HepG2 (cell line): ENCODE data around the gene EWSR1. TPM values are rescaled to one million over a fixed set of nuclear protein-coding genes. Genes with fewer than 3 reads are reported as not detected.

Experiments
- CAMTA2 ChIP-seq: sonication (generic); formaldehyde crosslinking; IDR thresholded peaks from 2 replicates; pipeline ENCODE4 v1.4.0; 2020; ENCODE audit warnings: mild to moderate bottlenecking, missing genetic modification reagents, borderline replicate concordance
- CSRNP1 ChIP-seq: sonication (generic); formaldehyde crosslinking; IDR thresholded peaks from 2 replicates; pipeline ENCODE4 v1.8.1; 2023; ENCODE audit warnings: mild to moderate bottlenecking, missing genetic modification reagents
- ETV5 ChIP-seq: IDR thresholded peaks from 2 replicates; pipeline ENCODE4 v1.6.1; 2018; ENCODE audit warnings: missing biosample characterization, missing genetic modification reagents, inconsistent platforms, borderline replicate concordance
- HNRNPL ChIP-seq: fragments of 200-400 bp; formaldehyde crosslinking; IDR thresholded peaks from 2 replicates; pipeline ENCODE4 v1.6.1; 2017; ENCODE audit warnings: mild to moderate bottlenecking, low read depth, low read length
- KLF11 ChIP-seq: IDR thresholded peaks from 2 replicates; pipeline ENCODE4 v1.6.1; 2016; ENCODE audit warnings: missing compliant biosample characterization
- NFATC3 ChIP-seq: sonication (generic); formaldehyde crosslinking; IDR thresholded peaks from 2 replicates; pipeline ENCODE4 v1.5.1; 2020; ENCODE audit warnings: mild to moderate bottlenecking, missing genetic modification reagents
- RERE ChIP-seq: IDR thresholded peaks from 2 replicates; pipeline ENCODE4 v1.6.1; 2016; ENCODE audit warnings: low read depth, missing genetic modification reagents, missing compliant biosample characterization
- THAP11 ChIP-seq: IDR thresholded peaks from 2 replicates; pipeline ENCODE4 v1.6.1; 2016; ENCODE audit warnings: missing biosample characterization, missing genetic modification reagents
- ZBTB14 ChIP-seq: sonication (generic); formaldehyde crosslinking; IDR thresholded peaks from 2 replicates; pipeline ENCODE4 v1.4.0; 2020; ENCODE audit warnings: missing genetic modification reagents
- ZNF543 ChIP-seq: sonication (generic); formaldehyde crosslinking; IDR thresholded peaks from 2 replicates; pipeline ENCODE4 v1.4.0; 2020; ENCODE audit warnings: mild to moderate bottlenecking, missing genetic modification reagents
- ZNF564 ChIP-seq: sonication (generic); formaldehyde crosslinking; IDR thresholded peaks from 2 replicates; pipeline ENCODE4 v1.8.1; 2023; ENCODE audit warnings: mild to moderate bottlenecking, missing genetic modification reagents
- ZNF773 ChIP-seq: sonication (generic); formaldehyde crosslinking; IDR thresholded peaks from 2 replicates; pipeline ENCODE4 v1.4.0; 2020; ENCODE audit warnings: missing genetic modification reagents, borderline replicate concordance
- ZNF800 ChIP-seq: sonication (generic); formaldehyde crosslinking; IDR thresholded peaks from 2 replicates; pipeline ENCODE4 v1.4.0; 2020; ENCODE audit warnings: missing genetic modification reagents
- ZSCAN25 ChIP-seq: sonication (generic); formaldehyde crosslinking; IDR thresholded peaks from 2 replicates; pipeline ENCODE4 v1.8.0; 2022; ENCODE audit warnings: mild to moderate bottlenecking, missing genetic modification reagents
- polyA plus RNA-seq, 8 experiments: library from polyadenylated mRNA; depleted of rRNA in 3 of 8; stranded (reverse) in 7 of 8; unstranded in 1 of 8; fragments of >200 nt; fragmentation: Illumina TruSeq in 4 of 8; extraction: Trizol in 4 of 8; gene quantifications; 2 replicates each; pipeline versions ENCODE4 v1.2.1 to v1.2.3, GENCODE V29; 2011 to 2016; ENCODE audit warnings: low read depth in 4 of 8, missing spikeins in 1 of 8, mixed read lengths in 1 of 8; ENCODE audit not compliant: insufficient read depth in 1 of 8
- total RNA-seq, 5 experiments: library from RNA; depleted of rRNA; stranded (reverse); fragments of >200 nt; fragmentation: Illumina TruSeq; extraction: Trizol; gene quantifications; 2 replicates each; pipeline ENCODE4 v1.2.3, GENCODE V29; 2016; ENCODE audit warnings: low read depth in 1 of 5

EWSR1 gene
- total and polyA plus RNA-seq, 2 of the 13 experiments (the other 11 are each of a cell fraction or from before 2014, with no cell fraction given), result 211 to 326 TPM

- TF ChIP-seq KLF11 (CRISPR knock-in tag) (0 out of 2 replicates have a peak, but pooled peaks have one; percentile 23), ZNF543 (CRISPR knock-in tag) (peak; percentile 75; the same call in 1 of the 2 replicates), ZNF773 (CRISPR knock-in tag) (0 out of 2 replicates have a peak, but pooled peaks have one; percentile 30), ETV5 (CRISPR knock-in tag) (no peak), ZSCAN25 (CRISPR knock-in tag) (0 out of 2 replicates have a peak, but pooled peaks have one; percentile 34), HNRNPL (0 out of 2 replicates have a peak, but pooled peaks have one; percentile 14), CSRNP1 (CRISPR knock-in tag) (no peak), ZBTB14 (CRISPR knock-in tag) (0 out of 2 replicates have a peak, but pooled peaks have one; percentile 30), ZNF564 (CRISPR knock-in tag) (no peak), CAMTA2 (CRISPR knock-in tag) (no peak), ZNF800 (CRISPR knock-in tag) (no peak), NFATC3 (no peak), RERE (CRISPR knock-in tag) (no peak), THAP11 (CRISPR knock-in tag) (peak; percentile 65; the same call in 1 of the 2 replicates)
These were observed at the start of gene EWSR1, which contains the start of gene RHBDD3 (continued) for GRCh38 chr22:29267858-29268510.
